Measurements from ENCODE around the gene PDE8A. TPM values are rescaled to one million over a fixed set of nuclear protein-coding genes. Genes with fewer than 3 reads are reported as not detected.

The PDE8A gene
- total and polyA plus RNA-seq, 2 of the 4 experiments (the other 2 are of a cell fraction), result 32.4 to 35.9 TPM

GRCh38 chr15:85116066-85116465 is 134.4 kb downstream of the PDE8A start:
- Histone ChIP-seq H4K8ac (ENCODE audit: low read depth in 2 of 2, low read length in 2 of 2) (no peak overlapping the region), H3K36me3 (ENCODE audit: control insufficient read depth, insufficient read depth, low read length) (peaks cover 42% of the 10 kb centered on the region), H4K5ac (ENCODE audit: low read depth, low read length) (no peak overlapping the region), H3K14ac (replicated peaks; ENCODE audit: low read depth, low read length) (no peak overlapping the region), H3K27me3 (ENCODE audit: control insufficient read depth, insufficient read depth, low read length) (no peaks in the 10 kb centered on the region), H4K91ac (ENCODE audit: insufficient read depth, low read depth, low read length) (no peak overlapping the region), H3K4me3 (ENCODE audit: insufficient read depth, low read depth, low read length) (no peak overlapping the region), H2BK20ac (ENCODE audit: low read depth, low read length) (no peak overlapping the region), H3K9me3 (ENCODE audit: control insufficient read depth, insufficient read depth, low read length) (no peaks in the 10 kb centered on the region), H3K4me2 (ENCODE audit: low read depth, low read length) (no peak overlapping the region), H3K56ac (ENCODE audit: extremely low read depth, insufficient read depth, low read length) (no peak overlapping the region), H3K79me1 (ENCODE audit: low read depth in 1 of 2, low read length in 2 of 2) (peaks cover 6 to 18% of the 10 kb centered on the region in 2 experiments; a peak in 3 of 4 replicates), H3K18ac (ENCODE audit: low read depth, low read length) (no peak overlapping the region), H2BK5ac (ENCODE audit: low read depth, low read length, poor library complexity, severe bottlenecking) (no peak overlapping the region), H3K27ac (ENCODE audit: insufficient read depth, low read length) (no peak overlapping the region), H3K4ac (ENCODE audit: low read depth, low read length) (no peak overlapping the region), H3K9me1 (ENCODE audit: insufficient read depth, low read length) (peaks cover 24% of the 10 kb centered on the region), H2AK9ac (replicated peaks; ENCODE audit: low read depth, low read length, poor library complexity) (no peak overlapping the region), H4K20me1 (ENCODE audit: insufficient read depth, low read length) (no peaks in the 10 kb centered on the region), H3K9ac (ENCODE audit: low read depth, low read length) (no peak overlapping the region), H2BK15ac (ENCODE audit: low read depth, low read length) (no peak overlapping the region), H3K4me1 (ENCODE audit: control insufficient read depth, insufficient read depth, low read length) (no peaks in the 10 kb centered on the region), H2AFZ (replicated peaks; ENCODE audit: low read length, poor library complexity) (no peak overlapping the region), H3K23ac (ENCODE audit: low read depth, low read length) (no peak overlapping the region), H2AK5ac (ENCODE audit: low read depth, low read length) (no peak overlapping the region), H2BK120ac (ENCODE audit: low read depth, low read length) (no peak overlapping the region)
- ChIA-PET POLR2A (ENCODE audit: unreplicated experiment) (no interaction called here), CTCF (no interaction called here)
- WGBS, 2 experiments (ENCODE audit: extremely low coverage in 2 of 2, insufficient read length in 1 of 2), result 100% methylated on average over 1 of the region's 1 CpG; no CpG with 5 or more reads in 1 of the 2 experiments
- no peak for TF ChIP-seq FOS (IDR thresholded peaks at IDR 0.05; ENCODE audit: low read depth, low read length)
- no peak for TF ChIP-seq BHLHE40 (IDR thresholded peaks at IDR 0.05; ENCODE audit: low read depth, low read length)
- no peak for TF ChIP-seq RCOR1 (IDR thresholded peaks at IDR 0.05; ENCODE audit: insufficient replicate concordance, low read length)
- in situ Hi-C loops (cut with MboI; ENCODE audit: low sequenced_read_pairs), result no loop called here
- no TSS peak for BruUV-seq (replicated peaks)
- ATAC-seq (ENCODE audit: low read depth) (no peak), DNase-seq (no peak)
- intact Hi-C loops (cut with micrococcal nuclease), result no loop called here
- dilution Hi-C loops (cut with HindIII; ENCODE audit: low sequenced_read_pairs, unreplicated experiment), result no loop called here
